C4-2B (cell line): ENCODE measurements around the gene OR10V1.

Experiments
- ZFX ChIP-seq: fragments of 450-650 bp; IDR thresholded peaks from 2 replicates; pipeline ENCODE4 v1.6.1; 2017
- TF ChIP-seq, protein P1 (sequence below): fragments of 450-650 bp; conservative IDR thresholded peaks from 2 replicates; pipeline ENCODE4 v1.5.1; 2017; ENCODE audit warnings: mild to moderate bottlenecking

GRCh38 chr11:59678813-59679165 is 34.9 kb downstream of the OR10V1 start:
- TF ChIP-seq, protein P1, sequence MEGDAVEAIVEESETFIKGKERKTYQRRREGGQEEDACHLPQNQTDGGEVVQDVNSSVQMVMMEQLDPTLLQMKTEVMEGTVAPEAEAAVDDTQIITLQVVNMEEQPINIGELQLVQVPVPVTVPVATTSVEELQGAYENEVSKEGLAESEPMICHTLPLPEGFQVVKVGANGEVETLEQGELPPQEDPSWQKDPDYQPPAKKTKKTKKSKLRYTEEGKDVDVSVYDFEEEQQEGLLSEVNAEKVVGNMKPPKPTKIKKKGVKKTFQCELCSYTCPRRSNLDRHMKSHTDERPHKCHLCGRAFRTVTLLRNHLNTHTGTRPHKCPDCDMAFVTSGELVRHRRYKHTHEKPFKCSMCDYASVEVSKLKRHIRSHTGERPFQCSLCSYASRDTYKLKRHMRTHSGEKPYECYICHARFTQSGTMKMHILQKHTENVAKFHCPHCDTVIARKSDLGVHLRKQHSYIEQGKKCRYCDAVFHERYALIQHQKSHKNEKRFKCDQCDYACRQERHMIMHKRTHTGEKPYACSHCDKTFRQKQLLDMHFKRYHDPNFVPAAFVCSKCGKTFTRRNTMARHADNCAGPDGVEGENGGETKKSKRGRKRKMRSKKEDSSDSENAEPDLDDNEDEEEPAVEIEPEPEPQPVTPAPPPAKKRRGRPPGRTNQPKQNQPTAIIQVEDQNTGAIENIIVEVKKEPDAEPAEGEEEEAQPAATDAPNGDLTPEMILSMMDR: no peak
- no peak for TF ChIP-seq ZFX
